ENCODE measurements around the gene TEX29.

TEX29 gene

DNA sequence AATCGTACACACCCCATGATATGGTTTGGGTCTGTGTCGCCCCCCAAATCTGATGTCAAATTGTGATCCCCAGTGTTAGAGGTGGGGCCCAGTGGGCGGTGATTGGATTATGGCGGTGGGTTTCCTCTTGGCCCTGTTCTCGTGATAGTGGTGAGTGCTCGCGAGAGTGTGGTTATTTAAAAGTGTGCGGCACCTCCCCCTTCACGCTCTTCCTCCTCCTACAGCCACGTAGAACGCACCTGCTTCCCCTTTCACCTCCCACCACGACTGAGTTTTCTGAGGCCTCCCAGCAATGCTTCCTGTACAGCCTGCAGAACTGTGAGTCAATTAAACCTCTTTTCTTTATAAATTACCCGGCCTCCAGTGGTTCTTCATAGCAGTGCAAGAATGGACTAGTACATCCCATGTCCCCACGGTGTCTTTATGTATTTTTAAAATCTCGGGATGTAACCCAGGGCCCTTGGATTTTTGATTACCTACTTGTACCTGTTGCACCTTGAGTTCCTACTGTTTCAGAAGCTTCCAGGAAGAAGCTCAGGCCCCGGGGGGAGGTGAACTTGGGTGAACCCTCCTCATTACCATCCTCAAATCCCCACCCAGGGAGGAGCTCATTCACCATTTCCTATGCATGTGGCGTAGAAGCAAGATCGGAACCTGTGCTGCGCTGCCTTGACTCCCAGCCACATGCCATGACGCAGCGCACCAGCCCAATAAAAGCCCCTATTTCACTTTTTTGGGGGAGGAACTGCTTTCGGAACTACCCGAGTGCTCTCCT is 52.4 kb downstream of the TEX29 start:
- no peak for FAIRE-seq

DNA sequence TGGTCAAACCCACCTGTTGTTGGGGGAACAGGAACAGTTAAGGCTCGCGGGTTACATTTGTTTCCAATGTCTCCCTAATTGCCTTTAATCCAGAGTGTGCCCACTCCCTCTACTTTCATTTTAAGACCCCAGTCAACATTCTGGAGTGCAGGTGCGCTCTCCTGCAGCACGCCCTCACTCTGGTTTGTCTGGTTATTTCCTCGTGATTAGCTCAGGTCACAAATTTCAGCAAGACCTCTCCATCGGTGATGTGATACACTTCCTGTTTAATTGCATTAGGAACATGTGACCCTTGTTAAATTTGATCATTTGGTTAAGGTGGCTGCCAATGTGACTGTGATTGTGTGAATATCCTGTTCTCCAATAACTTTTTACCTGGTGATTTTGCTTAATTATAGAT is 53.0 kb downstream of the TEX29 start:
- FAIRE-seq, result no peak

DNA sequence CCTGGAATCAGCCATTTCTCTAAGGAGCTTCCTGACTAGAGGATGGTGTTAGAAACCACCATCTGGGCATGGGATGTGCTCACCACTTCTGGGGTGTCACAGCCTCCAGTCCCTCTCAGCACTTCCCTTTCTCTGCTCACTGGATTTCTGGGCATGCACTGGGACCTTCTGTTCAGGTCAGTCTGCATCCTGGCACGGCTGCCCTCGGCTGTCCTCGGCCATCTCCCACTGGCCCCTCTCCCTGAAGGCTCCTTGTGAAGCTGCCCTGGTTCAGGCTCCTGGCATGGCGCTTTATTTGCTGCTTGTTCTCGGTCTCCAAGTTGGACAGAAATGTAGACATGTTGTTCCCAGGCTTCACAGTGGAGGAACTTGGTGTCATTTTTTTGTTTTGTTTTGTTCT is 60.0 kb downstream of the TEX29 start:
- no peak for FAIRE-seq

DNA sequence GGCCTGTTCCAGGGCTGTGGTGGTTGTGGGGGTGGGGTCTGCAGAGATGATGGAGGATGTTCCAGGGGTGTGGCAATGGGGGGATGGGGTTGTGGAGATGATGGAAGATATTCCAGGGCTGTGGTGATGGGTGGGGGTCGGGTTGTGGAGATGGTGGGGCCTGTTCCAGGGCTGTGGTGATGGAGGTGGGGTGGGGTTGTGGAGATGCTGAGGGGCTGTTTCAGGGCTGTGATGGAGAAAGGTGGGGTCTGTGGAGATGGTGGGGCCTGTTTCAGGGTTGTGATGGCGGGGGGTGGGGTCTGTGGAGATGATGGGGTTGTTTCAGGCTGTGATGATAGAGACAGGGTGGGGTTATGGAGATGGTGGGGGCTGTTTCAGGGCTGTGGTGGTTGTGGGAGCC is 62.0 kb downstream of the TEX29 start:
- no peak for FAIRE-seq

DNA sequence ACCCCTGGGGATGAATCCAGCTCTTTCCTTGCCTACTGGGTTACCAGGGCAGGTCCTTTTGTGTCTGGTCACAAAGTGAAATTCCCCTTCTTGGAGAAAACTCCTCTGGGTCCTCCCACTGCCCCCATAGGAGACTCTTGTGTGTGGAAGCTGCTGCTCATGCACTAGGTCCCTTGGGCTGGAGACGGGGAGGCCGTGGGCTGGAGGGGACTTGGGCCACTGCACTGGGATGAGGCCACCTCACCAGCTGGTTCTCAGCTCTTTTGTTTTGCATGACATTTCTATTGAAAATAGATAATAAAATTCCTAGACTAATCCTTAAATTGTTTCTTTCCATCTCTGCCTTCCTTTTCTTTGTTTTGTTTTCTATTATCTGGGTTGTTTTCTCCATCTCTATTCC is 62.4 kb downstream of the TEX29 start:
- FAIRE-seq, result no peak

DNA sequence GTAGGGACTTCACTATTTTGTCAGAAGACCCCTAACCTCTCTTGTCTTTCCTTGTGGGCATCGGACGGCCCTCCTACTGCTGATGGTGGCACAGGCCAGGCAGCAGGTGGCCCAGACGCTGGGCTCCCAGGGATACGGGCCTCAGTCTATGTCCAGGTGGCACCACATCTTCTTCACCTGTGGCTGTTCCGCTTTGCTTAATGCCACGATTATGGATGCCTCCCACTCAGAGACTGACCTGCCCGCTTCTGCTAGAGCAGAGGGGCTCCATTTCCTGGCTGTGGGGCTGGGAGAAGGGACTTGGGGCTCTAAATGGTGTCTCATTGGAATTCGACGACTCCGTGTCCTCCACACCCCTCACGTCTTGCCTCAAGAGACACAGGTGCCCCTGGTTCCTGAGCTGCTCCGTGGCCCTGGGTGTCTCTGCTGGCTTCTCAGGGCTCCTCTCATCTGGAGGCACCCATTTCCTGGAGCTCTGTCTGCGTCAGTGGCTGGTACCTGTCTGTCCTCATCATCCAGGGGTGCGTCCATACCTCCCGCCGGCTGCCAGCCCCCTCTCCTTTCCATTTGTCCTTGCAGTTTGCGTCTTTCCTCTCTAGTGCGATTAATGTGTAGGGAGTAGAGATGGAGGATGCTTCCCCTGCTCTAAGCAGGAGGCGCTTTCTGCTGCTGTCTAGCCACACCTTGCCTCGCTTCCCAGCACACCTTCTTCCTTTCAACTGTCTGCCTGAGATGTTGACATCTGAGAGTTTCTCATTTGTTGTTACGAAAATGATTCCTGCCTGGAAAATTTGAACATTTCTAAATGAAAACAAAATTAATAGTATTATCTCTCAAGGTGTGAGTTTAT is 63.4 kb downstream of the TEX29 start:
- FAIRE-seq, result no peak

DNA sequence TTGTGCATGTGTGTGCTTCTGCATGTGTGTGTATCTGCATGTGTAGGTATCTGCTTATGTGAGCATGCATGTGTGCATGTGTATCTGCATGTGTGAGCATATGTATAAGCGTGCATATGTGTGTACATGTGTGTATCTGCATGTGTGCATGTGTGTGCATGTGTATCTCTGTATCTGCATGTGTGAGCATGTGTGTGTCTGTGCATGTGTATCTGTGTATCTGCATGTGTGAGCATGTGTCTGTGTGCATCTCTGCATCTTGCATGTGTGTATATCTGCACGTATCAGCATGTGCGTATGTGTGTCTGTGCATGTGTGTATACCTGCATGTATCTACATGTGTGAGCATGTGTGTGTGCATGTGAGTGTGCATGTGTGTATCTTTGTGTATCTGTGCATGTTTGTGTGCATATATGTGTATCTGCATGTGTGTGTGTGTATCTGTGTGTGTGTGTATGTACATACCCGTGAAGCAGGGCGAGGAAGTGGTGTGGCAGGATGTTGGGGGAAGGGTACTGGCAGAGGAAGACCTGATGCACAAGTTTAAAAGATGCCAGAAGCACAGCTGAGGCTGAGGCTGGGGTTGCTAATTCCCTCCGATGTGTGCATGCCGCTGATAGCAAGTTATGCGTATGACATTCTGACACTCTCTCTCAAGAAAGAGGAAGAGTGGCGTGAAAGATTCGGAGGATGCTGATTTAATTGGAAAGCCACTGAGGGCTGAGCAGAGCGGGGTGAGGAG is 64.2 kb downstream of the TEX29 start:
- FAIRE-seq, result no peak

DNA sequence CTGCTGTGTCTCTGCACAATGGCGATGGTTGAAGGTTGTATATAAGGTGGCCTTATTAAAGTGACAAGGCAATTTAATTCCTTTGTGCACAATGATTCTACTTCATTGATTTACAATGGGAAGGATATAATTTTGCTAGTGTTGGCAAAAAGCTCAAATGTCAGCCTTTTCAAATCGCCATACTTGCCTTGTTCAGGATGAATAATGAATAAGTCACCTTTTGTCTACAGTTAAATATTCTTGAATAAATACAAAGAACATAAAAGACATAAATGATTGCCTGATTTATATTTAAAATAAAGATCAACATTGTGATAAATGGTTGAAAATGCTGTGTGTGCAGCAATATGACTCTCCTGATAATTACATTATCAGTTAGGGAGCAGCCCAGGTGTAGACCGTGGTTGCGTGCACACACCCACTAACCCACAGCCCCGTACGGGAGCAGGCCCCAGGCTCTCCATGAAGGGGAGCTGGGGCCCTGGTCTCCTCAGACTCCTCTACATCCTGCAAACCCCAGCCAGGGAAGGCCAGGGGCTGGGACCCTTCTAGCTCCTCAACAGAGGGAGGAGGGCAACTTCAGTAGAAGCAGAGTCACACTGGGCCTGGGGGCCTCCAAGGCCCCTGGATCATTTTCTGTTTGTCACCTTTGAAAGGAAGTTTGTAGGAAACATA is 64.9 kb downstream of the TEX29 start:
- no peak for FAIRE-seq

DNA sequence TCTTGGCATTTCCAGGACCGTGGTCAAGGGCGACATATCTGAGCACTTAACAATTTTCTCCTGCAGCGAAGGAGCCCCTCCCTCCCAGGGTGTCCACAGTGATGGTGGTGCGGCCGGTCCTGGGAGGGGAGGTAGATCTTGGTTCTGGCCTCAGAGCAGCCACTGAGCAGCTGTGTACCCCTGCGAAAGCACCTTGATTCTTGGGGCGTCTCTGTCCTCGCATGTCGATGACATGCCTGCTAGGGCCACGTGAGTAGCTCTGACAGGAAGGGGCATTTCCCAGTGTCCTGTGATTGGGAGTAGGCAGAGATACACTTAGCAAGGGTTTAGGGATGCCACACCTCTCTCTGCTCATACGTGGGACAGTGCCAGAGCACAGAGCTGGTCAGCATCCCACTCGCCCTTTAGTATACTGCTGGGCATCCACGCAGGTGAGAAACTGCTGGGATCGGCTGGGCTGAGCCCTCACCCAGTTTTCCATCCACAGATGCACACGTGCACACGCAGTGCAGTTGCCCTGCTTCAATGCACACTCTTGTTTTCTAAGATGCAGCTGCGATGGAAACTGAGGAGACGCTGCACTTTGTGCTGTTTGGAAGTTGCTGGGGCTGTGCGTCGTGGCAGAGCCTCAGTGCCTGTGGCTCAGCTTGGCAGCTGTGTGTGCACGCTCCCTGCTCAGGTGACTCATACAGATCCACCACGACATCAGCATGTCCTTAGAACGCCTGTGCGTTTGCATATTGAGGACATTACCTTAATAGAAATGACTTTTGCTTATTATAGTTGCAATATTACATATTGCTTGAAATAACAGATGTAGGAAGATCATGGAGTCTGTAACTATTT is 66.8 kb downstream of the TEX29 start:
- no peak for FAIRE-seq

DNA sequence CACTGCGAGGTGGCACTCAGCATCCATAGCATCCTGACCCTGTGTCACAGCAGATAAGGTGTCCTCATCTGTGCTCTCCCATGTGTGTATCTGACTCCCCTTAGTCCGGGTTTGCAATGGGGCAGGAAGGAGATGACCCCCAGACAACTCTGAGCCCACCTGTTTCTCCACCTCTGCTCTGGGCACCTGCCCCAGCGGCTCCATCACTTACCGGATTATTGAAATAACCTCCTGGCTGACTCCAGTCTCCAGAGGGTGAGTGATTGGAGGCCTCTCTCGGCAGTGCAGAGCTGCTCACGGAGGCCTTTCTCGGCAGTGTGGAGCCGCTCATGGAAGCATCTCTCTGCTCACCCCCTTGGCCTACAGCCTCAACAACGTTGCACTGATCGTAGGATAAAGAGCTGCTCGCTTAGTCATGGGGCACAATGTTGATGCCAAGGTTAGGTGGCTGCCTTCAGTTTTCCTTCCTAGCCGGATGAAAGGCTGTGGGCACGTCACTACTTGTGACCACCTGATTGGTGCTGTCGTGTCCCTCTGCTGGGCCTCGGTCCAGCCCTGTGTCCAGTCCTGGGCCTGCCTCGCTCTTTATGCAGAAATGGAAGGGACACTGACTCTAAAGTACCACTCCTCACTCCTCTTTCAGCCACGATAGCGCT is 67.6 kb downstream of the TEX29 start:
- no peak for FAIRE-seq

DNA sequence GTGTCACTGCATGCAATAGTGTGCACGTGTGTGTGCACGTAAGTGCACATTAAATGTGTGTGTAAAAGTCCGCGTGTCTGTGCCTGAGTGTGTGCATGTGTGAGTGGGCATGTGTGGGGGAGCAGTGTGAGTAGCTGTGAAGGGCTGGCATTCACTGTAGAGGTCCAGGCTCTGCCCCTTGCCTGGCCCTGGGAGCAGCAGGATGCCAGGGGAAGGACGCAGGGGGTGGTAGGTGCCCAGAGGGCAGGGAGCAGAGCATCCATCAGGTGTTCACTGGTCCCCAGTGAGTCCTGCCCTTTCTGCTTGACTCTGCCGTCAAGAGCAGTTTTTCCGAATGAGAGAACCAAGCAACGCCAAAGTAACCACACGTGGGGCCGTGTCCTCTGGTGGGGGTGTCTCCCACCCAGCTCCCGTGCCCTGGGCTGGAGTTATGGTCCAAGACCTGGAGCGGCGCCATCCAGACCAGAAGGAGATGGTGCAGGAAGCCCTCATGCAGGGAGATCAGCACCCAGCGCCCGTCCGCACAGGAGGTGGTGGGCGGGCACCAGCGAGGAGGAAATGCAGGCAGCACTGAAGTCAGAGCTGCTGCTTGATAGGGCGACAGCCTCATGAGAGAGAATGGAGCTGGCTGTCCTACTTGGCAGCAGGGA is 68.5 kb downstream of the TEX29 start:
- FAIRE-seq, result no peak

DNA sequence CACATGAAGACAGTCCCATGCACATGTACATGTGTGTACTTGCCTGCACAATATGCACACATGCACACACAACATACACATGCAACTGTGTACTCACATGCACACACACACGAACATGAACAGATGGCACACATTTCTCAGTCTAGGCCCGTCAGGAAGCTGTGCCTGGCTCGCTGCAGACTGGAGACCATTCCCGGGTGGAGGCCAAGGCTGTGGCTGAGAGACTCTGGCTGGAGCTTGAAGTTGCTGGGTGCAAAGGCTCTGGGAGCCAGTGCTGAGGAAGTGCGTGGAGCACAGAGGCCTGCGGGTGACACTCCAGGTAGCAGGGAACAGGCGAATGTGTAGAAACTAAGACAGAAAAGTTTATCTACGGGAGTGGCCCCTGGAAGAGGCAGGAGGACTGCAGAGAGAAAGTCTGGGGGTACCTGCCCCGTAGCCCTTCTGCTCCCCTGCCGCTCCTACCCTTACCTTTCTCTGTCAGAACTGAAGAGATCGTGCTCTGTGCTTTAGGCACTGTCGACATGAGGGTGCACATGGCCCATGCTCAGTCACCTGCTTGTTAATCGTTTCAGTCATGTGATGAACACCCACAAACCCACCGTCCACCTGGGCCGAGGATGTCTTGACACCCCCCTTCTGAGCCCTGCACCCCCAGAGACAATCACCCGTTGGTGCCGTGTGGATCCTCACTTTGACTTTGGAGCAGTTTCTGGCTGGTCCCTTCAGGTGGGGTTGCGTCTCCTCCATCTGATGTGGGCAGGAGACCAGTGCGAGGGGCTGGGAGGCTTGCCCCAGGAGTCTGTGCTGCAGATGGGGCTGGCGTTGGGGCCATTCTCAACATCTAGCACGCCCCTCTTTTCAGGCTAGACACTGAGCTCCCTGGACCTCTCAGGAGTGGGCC is 69.4 kb downstream of the TEX29 start:
- FAIRE-seq, result no peak

DNA sequence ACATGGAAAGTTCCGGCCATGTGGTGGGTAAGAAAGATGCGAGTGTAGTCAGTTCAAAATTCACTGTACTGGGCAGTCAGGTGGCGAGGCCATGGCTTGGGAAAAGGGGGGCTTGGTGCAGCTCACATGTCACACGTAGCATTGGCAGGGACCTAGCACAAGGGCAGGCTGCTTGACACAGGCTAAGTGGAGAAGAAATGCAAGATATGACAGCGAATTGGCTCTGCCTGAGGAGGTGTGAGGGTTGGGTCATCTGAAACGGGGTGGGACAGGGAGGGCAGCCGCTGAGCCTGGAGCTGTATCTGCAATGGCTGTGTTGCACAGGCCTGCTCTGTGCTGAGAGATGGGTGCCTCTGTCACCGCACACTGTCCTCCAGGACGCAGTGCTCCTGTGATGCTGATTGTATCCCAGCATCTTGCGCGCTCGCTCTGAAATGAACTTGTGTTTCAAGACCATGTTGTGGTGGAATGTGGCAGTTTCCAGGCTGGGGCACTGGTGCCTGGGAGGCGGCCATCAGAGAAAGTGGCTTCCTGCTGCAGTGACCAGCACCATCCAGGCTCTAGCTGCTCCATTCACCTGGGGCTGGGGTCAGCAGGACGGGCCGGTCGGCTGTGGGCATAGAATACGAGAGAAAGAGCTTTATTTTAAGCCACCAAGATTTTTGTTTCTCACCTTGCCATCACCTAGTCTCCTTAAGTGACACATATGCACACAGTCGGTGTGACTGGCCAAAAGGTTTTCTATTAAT is 70.3 kb downstream of the TEX29 start:
- FAIRE-seq, result no peak

DNA sequence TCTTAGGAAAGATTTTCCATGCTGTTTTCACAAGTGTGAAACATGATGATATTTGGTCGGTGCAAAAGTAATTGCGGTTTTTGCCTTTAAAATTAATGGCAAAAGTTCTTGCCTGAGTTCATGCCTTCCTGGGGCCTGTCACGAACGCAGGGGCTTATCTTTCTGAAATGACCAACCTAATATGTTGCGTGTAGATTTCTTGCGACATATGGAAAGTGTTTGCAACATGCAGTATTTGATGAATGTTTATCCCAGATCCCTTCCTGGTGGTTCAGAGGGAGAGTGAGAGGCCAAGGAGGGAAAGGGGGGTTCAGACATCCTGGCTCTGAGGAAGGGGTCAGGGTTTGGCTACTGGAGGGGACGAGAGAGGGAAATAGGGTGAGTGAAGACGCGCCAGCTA is 72.0 kb downstream of the TEX29 start:
- no peak for FAIRE-seq

DNA sequence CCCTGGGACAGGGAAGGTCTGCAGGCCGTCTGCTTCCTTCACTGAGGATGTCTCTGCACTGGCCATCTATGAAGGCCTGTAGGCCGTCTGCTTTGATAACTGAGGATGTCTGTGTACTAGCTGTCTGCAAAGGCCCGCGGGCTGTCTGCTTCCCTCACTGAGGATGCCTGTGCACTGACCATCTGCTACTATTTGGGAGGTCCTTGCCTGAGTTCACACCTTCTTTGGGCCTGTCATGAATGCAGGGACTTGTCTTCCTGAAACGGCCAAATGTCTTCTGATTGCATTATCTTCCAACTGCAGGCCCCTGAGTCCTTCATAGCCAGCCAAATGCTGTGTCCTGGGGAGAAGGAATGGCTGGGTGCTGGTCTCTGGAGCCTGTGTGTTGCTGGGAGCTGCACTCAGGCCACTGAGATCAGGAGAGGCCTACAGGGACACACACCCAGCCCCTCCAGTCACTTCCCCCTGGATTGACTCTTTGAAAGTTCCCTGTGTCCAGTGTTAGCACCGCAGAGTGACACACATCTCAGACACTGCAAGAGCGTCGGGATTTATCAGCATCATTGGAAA is 72.9 kb downstream of the TEX29 start:
- no peak for FAIRE-seq
